A549 (cell line): ENCODE measurements around the gene GGPS1. TPM values are rescaled to one million over a fixed set of nuclear protein-coding genes. Genes with fewer than 3 reads are reported as not detected.
A peak's percentile ranks its signal among the peaks of the same experiment; 100 is the strongest.

Experiments
- ATAC-seq, 2 experiments: fragments of 200-7000 bp in 1 of 2; fragments of >200 bp in 1 of 2; cut with Nextera tagmentation in 1 of 2; cut with Tn5 transposase in 1 of 2; 3 replicates each; pipeline versions ENCODE4 v1.8.0 to v1.9.1; 2018 to 2020; ENCODE audit warnings: mild to moderate bottlenecking in 1 of 2, moderate library complexity in 1 of 2
- CTCF ChIA-PET: fragments of 300-600 bp; sonication (Branson Sonifier 250); formaldehyde crosslinking; extraction: SDS; loops from one replicate; lab custom pipeline; 2021; ENCODE audit warnings: antibody characterized with exemption, inconsistent platforms; lab: Yijun Ruan, JAX
- POLR2A ChIA-PET: fragments of 350-600 bp; formaldehyde crosslinking; extraction: SDS; loops from one replicate; lab custom pipeline; 2021; ENCODE audit warnings: antibody characterized with exemption, inconsistent platforms; lab: Yijun Ruan, JAX
- DNase-seq, 2 experiments: peaks; one replicate each; pipeline versions ENCODE4 v3.0.0 to v3.0.0-alpha.2; 2011 to 2016; ENCODE audit warnings: low read depth in 1 of 2, low spot score in 1 of 2
- FAIRE-seq: peaks from 2 replicates; lab custom pipeline; 2011; peaks lifted over from hg19 to GRCh38; lab: Jason Lieb, UNC
- H3K27ac ChIP-seq, 2 experiments: fragments of >200 bp; sonication (Bioruptor Twin); formaldehyde crosslinking; 3 replicates each; pipeline ENCODE4 v1.5.1; 2016 to 2017
- H3K4me1 ChIP-seq: fragments of >200 bp; sonication (Bioruptor Twin); formaldehyde crosslinking; 3 replicates; pipeline ENCODE4 v1.6.1; 2016
- H3K4me2 ChIP-seq: fragments of >200 bp; sonication (Bioruptor Twin); formaldehyde crosslinking; 3 replicates; pipeline ENCODE4 v1.6.1; 2016
- H3K4me3 ChIP-seq: fragments of >200 bp; sonication (Bioruptor Twin); formaldehyde crosslinking; 3 replicates; pipeline ENCODE4 v1.5.1; 2016
- H3K9me3 ChIP-seq: fragments of >200 bp; sonication (Bioruptor Twin); formaldehyde crosslinking; 3 replicates; pipeline ENCODE4 v1.6.1; 2016
- BHLHE40 ChIP-seq: IDR thresholded peaks from 2 replicates; pipeline ENCODE4 v1.6.1; 2012; ENCODE audit warnings: low read depth, low read length, inconsistent platforms
- CBX2 ChIP-seq: fragments of 200-600 bp; sonication (generic); IDR thresholded peaks from 2 replicates; pipeline ENCODE4 v1.6.1; 2016; ENCODE audit warnings: low read depth, mild to moderate bottlenecking, borderline replicate concordance
- CBX8 ChIP-seq: fragments of 200-600 bp; sonication (generic); IDR thresholded peaks from 2 replicates; pipeline ENCODE4 v1.6.1; 2016
- CHD2 ChIP-seq: fragments of 150-350 bp; IDR thresholded peaks from 2 replicates; pipeline ENCODE4 v1.6.1; 2014; ENCODE audit warnings: low read length; ENCODE audit not compliant: partially characterized antibody
- CHD4 ChIP-seq: fragments of 200-600 bp; sonication (generic); IDR thresholded peaks from 2 replicates; pipeline ENCODE4 v1.6.1; 2016; ENCODE audit warnings: antibody characterized with exemption, mild to moderate bottlenecking, borderline replicate concordance
- E2F6 ChIP-seq: IDR thresholded peaks from 2 replicates; pipeline ENCODE4 v1.6.1; 2012; ENCODE audit warnings: low read depth, borderline replicate concordance
- EHF ChIP-seq: fragments of 250-450 bp; sonication (Bioruptor Pico); IDR thresholded peaks from 2 replicates; pipeline ENCODE4 v1.5.0; 2020; ENCODE audit warnings: mild to moderate bottlenecking
- EHMT2 ChIP-seq: fragments of 200-600 bp; sonication (generic); IDR thresholded peaks from 2 replicates; pipeline ENCODE4 v1.6.1; 2016; ENCODE audit warnings: antibody characterized with exemption, low read depth, mild to moderate bottlenecking, moderate library complexity
- EP300 ChIP-seq, 2 experiments: fragments of >200 bp; sonication (Bioruptor Twin); formaldehyde crosslinking; IDR thresholded peaks; 2 replicates in 1 of 2; 3 replicates in 1 of 2; pipeline ENCODE4 v1.6.1; 2016 to 2017
- FOSL2 ChIP-seq, 2 experiments: fragments of 450-650 bp in 1 of 2; fragments of >200 bp in 1 of 2; sonication (Bioruptor Twin) in 1 of 2; formaldehyde crosslinking; IDR thresholded peaks; 2 replicates each; pipeline versions ENCODE4 v1.5.0 to v1.6.1; 2016 to 2020; ENCODE audit warnings: mild to moderate bottlenecking in 1 of 2, moderate library complexity in 1 of 2
- HDAC2 ChIP-seq: fragments of 200-600 bp; sonication (generic); IDR thresholded peaks from 2 replicates; pipeline ENCODE4 v1.6.1; 2016
- HES2 ChIP-seq: fragments of >200 bp; sonication (Bioruptor Twin); formaldehyde crosslinking; IDR thresholded peaks from 2 replicates; pipeline ENCODE4 v1.6.1; 2016
- HMGXB4 ChIP-seq: fragments of 250-450 bp; sonication (Bioruptor Pico); IDR thresholded peaks from 2 replicates; pipeline ENCODE4 v1.5.0; 2021; ENCODE audit warnings: mild to moderate bottlenecking, moderate library complexity, borderline replicate concordance
- HOXB13 ChIP-seq: fragments of 250-450 bp; sonication (Bioruptor Pico); IDR thresholded peaks from 2 replicates; pipeline ENCODE4 v1.5.0; 2020; ENCODE audit warnings: low read depth, mild to moderate bottlenecking, moderate library complexity
- HOXB5 ChIP-seq: fragments of 250-450 bp; sonication (Bioruptor Pico); IDR thresholded peaks from 2 replicates; pipeline ENCODE4 v1.5.0; 2020; ENCODE audit warnings: mild to moderate bottlenecking, moderate library complexity
- KDM1A ChIP-seq: fragments of 200-600 bp; sonication (generic); IDR thresholded peaks from 2 replicates; pipeline ENCODE4 v1.6.1; 2016; ENCODE audit warnings: low read depth, mild to moderate bottlenecking
- MAFK ChIP-seq: fragments of 450-650 bp; IDR thresholded peaks from 2 replicates; pipeline ENCODE4 v1.6.1; 2014; ENCODE audit not compliant: partially characterized antibody
- MAZ ChIP-seq: fragments of 150-350 bp; IDR thresholded peaks from 2 replicates; pipeline ENCODE4 v1.6.1; 2014; ENCODE audit warnings: antibody characterized with exemption, low read depth, low read length, borderline replicate concordance
- NFE2L2 ChIP-seq: fragments of 150-350 bp; conservative IDR thresholded peaks from 2 replicates; pipeline ENCODE4 v1.6.1; 2014; ENCODE audit warnings: low read length
- PBX3 ChIP-seq: IDR thresholded peaks from 2 replicates; pipeline ENCODE4 v1.6.1; 2012
- PHF8 ChIP-seq: fragments of 200-600 bp; sonication (generic); IDR thresholded peaks from 2 replicates; pipeline ENCODE4 v1.6.1; 2016; ENCODE audit warnings: low read depth, mild to moderate bottlenecking, antibody characterized with exemption, moderate library complexity, borderline replicate concordance
- POLR2AphosphoS2 ChIP-seq: conservative IDR thresholded peaks from 2 replicates; pipeline ENCODE4 v1.6.1; 2012; ENCODE audit warnings: low read length, improper control_type of control experiment, inconsistent platforms
- RAD21 ChIP-seq, 2 experiments: fragments of >200 bp in 1 of 2; sonication (Bioruptor Twin) in 1 of 2; formaldehyde crosslinking in 1 of 2; IDR thresholded peaks in 1 of 2; conservative IDR thresholded peaks in 1 of 2; 2 replicates in 1 of 2; 3 replicates in 1 of 2; pipeline ENCODE4 v1.6.1; 2012 to 2018; ENCODE audit warnings: inconsistent platforms in 1 of 2
- RARB ChIP-seq: fragments of 250-450 bp; sonication (Bioruptor Pico); IDR thresholded peaks from 2 replicates; pipeline ENCODE4 v1.8.0; 2021; ENCODE audit warnings: mild to moderate bottlenecking, moderate library complexity
- REST ChIP-seq: fragments of 200-600 bp; sonication (generic); IDR thresholded peaks from 2 replicates; pipeline ENCODE4 v1.6.1; 2016; ENCODE audit warnings: antibody characterized with exemption, mild to moderate bottlenecking, moderate library complexity
- RFX5 ChIP-seq: fragments of 450-650 bp; IDR thresholded peaks from 2 replicates; pipeline ENCODE4 v1.7.1; 2014; ENCODE audit warnings: antibody characterized with exemption, mild to moderate bottlenecking, moderate library complexity
- RNF2 ChIP-seq: fragments of 200-600 bp; sonication (generic); IDR thresholded peaks from 2 replicates; pipeline ENCODE4 v1.6.1; 2016; ENCODE audit warnings: low read depth, mild to moderate bottlenecking, antibody characterized with exemption, moderate library complexity, borderline replicate concordance
- SMC3 ChIP-seq: fragments of >200 bp; sonication (Bioruptor Twin); formaldehyde crosslinking; IDR thresholded peaks from 3 replicates; pipeline ENCODE4 v1.6.1; 2018; ENCODE audit warnings: inconsistent platforms
- TFCP2L1 ChIP-seq: fragments of 250-450 bp; sonication (Bioruptor Pico); IDR thresholded peaks from 2 replicates; pipeline ENCODE4 v1.5.0; 2021; ENCODE audit warnings: mild to moderate bottlenecking
- ZC3H11A ChIP-seq: fragments of 450-650 bp; IDR thresholded peaks from 2 replicates; pipeline ENCODE4 v1.6.1; 2014; ENCODE audit warnings: antibody characterized with exemption, mild to moderate bottlenecking
- ZFP36 ChIP-seq: fragments of 450-650 bp; IDR thresholded peaks from 2 replicates; pipeline ENCODE4 v1.6.1; 2014; ENCODE audit warnings: borderline replicate concordance; ENCODE audit not compliant: partially characterized antibody
- ZSCAN20 ChIP-seq: fragments of 250-450 bp; sonication (Bioruptor Pico); IDR thresholded peaks from 2 replicates; pipeline ENCODE4 v1.8.0; 2022; ENCODE audit warnings: mild to moderate bottlenecking, moderate library complexity
- WGBS: methylation state at CpG from one replicate; pipeline ENCODE4 v1.1.6; 2017; ENCODE audit errors: missing lambda C conversion rate; 5-methylcytosine and 5-hydroxymethylcytosine counted together
- polyA plus RNA-seq, 4 experiments: library from polyadenylated mRNA; depleted of rRNA in 3 of 4; stranded (reverse); fragments of >200 nt; fragmentation: RNase III in 1 of 4; extraction: RNeasy Plus Mini Kit Qiagen cat#74134 plus additional on column Dnase treatment in 1 of 4; gene quantifications; 2 replicates in 3 of 4; 3 replicates in 1 of 4; pipeline ENCODE4 v1.2.3, GENCODE V29; 2011 to 2017

GGPS1 gene
- polyA plus RNA-seq, 2 of the 4 experiments (the other 2 are of a cell fraction), result 27.5 to 58.5 TPM

GRCh38 chr1:235328271-235329138 is at the start of gene GGPS1 (continued):
- TF ChIP-seq TFCP2L1 (CRISPR knock-in tag) (no peak), POLR2AphosphoS2 (no peak), MAFK (no peak), ZFP36 (no peak), PHF8 (peak; percentile 82), EP300 (IDR thresholded peaks at IDR 0.05) (no peak), RNF2 (no peak), ZSCAN20 (no peak), CHD2 (peak; percentile 76), HOXB13 (CRISPR knock-in tag) (no peak), HDAC2 (no peak), CBX8 (no peak), BHLHE40 (no peak), REST (peak; percentile 46; the same call in 1 of the 2 replicates), RFX5 (no peak), PBX3 (no peak), RARB (CRISPR knock-in tag) (no peak), CHD4 (no peak), NFE2L2 (no peak), SMC3 (0 out of 3 replicates have a peak, but pooled peaks have one; percentile 6), RAD21 (conservative IDR thresholded peaks at IDR 0.05 in 1 of 2, IDR thresholded peaks at IDR 0.05 in 1 of 2) (0 out of 5 replicates have a peak, but pooled peaks of 1 of the 2 experiments have one; percentile 1), HOXB5 (CRISPR knock-in tag) (no peak), MAZ (no peak), EHF (CRISPR knock-in tag) (no peak), HES2 (no peak), KDM1A (no peak)

GRCh38 chr1:235278915-235279292 is 49.5 kb upstream of the GGPS1 start:
- H3K4me3 ChIP-seq, result no peak overlapping the region
- H3K4me2 ChIP-seq, result no peak overlapping the region
- H3K4me1 ChIP-seq, result no peaks in the 10 kb centered on the region
- FAIRE-seq (no peak), ATAC-seq (no peak), DNase-seq (no peak)
- H3K27ac ChIP-seq, result no peak overlapping the region
- ChIA-PET POLR2A (no interaction called here), CTCF (no interaction called here)
- WGBS, result 91% methylated on average over 5 of the region's 5 CpGs
- no peaks in the 10 kb centered on the region for H3K9me3 ChIP-seq
- TF ChIP-seq ZC3H11A (no peak), FOSL2 (IDR thresholded peaks at IDR 0.05) (no peak), FOSL2 (CRISPR knock-in tag; IDR thresholded peaks at IDR 0.05) (no peak), EHMT2 (no peak), EHF (CRISPR knock-in tag) (no peak), E2F6 (no peak), EP300 (IDR thresholded peaks at IDR 0.05) (no peak), CBX8 (no peak), HMGXB4 (CRISPR knock-in tag) (no peak), MAFK (no peak), CBX2 (no peak), HOXB5 (CRISPR knock-in tag) (no peak)
